Gastrocnemius medialis (tissue), 4 donors: ENCODE measurements around the gene TDP2. TPM values are rescaled to one million over a fixed set of nuclear protein-coding genes. Genes with fewer than 3 reads are reported as not detected.
A peak's percentile ranks its signal among the peaks of the same experiment; 100 is the strongest.

Experiments
- ATAC-seq, 2 donors: fragments of 150-250 bp; one replicate each; pipeline ENCODE4 v1.9.1; 2016
- DNase-seq, 2 donors: peaks; one replicate each; pipeline ENCODE4 v3.0.0-alpha.2; 2019
- H3K27ac ChIP-seq, 4 donors: fragments of 200-600 bp; sonication (generic); 1 replicate in 1 of 4; 2 replicates in 3 of 4; pipeline ENCODE4 v1.5.1; 2016 to 2018; ENCODE audit warnings: mild to moderate bottlenecking in 2 of 4, moderate library complexity in 1 of 4
- H3K27me3 ChIP-seq, 3 donors: fragments of 200-600 bp; sonication (generic) in 2 of 3; 1 replicate in 1 of 3; 2 replicates in 2 of 3; pipeline versions ENCODE4 v1.5.1 to v1.6.0; 2016 to 2019; ENCODE audit warnings: mild to moderate bottlenecking in 1 of 3, moderate library complexity in 1 of 3
- H3K36me3 ChIP-seq, 2 donors: fragments of 200-600 bp; sonication (generic) in 1 of 2; one replicate each; pipeline ENCODE4 v1.5.1; 2017 to 2018
- H3K4me1 ChIP-seq, 2 donors: fragments of 200-600 bp; sonication (generic) in 1 of 2; one replicate each; pipeline ENCODE4 v1.5.1; 2016 to 2017; ENCODE audit warnings: mild to moderate bottlenecking in 2 of 2
- H3K4me3 ChIP-seq, 4 donors: fragments of 200-600 bp; sonication (generic) in 3 of 4; 1 replicate in 1 of 4; 2 replicates in 3 of 4; pipeline ENCODE4 v1.5.1; 2016 to 2019; ENCODE audit warnings: mild to moderate bottlenecking in 2 of 4
- H3K9me3 ChIP-seq, 3 donors: fragments of 200-600 bp; sonication (generic) in 2 of 3; 1 replicate in 1 of 3; 2 replicates in 2 of 3; pipeline ENCODE4 v1.5.1; 2016 to 2019
- POLR2A ChIP-seq, 2 donors: fragments of 450-650 bp; IDR thresholded peaks; one replicate each; pipeline ENCODE4 v1.6.1; 2017; ENCODE audit warnings: antibody characterized with exemption in 2 of 2, mild to moderate bottlenecking in 2 of 2, moderate library complexity in 2 of 2
- in situ Hi-C, 4 donors: fragments of 200-750 bp; cut with MboI; loops; one replicate each; pipeline versions ENCODE4 v1.15.0 to v1.8.0; 2017; ENCODE audit warnings: low sequenced_read_pairs in 4 of 4
- intact Hi-C: fragments of 100-400 bp; cut with DNase I; formaldehyde crosslinking; loops from one replicate; pipeline ENCODE4 v1.15.1; 2023; ENCODE audit warnings: low total_unique reads
- total RNA-seq, 4 donors: library from RNA; depleted of rRNA; stranded (reverse); fragments of >200 nt; gene quantifications; one replicate each; pipeline versions ENCODE4 v1.1.0 to v1.2.3, GENCODE V29; 2016
- TF ChIP-seq, protein P1 (sequence below), 5 experiments: fragments of 450-650 bp in 3 of 5; fragments of 200-600 bp in 2 of 5; sonication (generic) in 2 of 5; IDR thresholded peaks in 4 of 5; conservative IDR thresholded peaks in 1 of 5; 1 replicate in 4 of 5; 2 replicates in 1 of 5; pipeline ENCODE4 v1.5.1; 2016 to 2019; ENCODE audit warnings: antibody characterized with exemption in 5 of 5, mild to moderate bottlenecking in 3 of 5, moderate library complexity in 3 of 5

Gene TDP2, protein sequence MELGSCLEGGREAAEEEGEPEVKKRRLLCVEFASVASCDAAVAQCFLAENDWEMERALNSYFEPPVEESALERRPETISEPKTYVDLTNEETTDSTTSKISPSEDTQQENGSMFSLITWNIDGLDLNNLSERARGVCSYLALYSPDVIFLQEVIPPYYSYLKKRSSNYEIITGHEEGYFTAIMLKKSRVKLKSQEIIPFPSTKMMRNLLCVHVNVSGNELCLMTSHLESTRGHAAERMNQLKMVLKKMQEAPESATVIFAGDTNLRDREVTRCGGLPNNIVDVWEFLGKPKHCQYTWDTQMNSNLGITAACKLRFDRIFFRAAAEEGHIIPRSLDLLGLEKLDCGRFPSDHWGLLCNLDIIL
- 10 to 100 TPM; 17.6 to 44.2 (median 21.7) TPM for total RNA-seq

DNA sequence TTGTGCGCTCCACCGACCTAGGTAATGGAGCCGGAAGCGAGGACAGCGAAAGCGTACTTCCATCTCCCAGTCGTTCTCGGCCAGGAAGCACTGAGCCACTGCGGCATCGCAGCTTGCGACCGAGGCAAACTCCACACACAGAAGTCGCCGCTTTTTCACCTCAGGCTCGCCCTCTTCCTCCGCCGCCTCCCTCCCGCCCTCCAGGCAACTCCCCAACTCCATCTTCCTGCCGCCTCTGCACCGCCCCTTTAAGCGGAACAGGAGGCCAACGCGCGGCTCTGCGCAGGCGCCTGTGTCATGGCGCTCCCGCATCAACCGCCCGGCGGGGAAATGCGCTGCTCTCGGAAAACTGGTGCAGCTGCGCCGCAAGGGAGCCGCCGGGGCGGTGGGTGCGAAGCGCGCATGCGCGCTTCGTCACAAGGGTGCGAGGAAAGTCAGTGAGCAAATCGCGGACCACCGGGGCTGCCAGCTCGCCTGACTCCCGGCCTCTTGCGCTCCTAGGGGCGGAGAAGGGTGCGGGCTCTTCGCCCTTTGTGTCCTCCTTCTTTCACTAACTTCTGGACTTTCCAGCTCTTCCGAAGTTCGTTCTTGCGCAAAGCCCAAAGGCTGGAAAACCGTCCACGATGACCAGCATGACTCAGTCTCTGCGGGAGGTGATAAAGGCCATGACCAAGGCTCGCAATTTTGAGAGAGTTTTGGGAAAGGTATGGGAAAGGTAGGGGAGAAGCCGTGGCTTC is at the start of gene TDP2, which contains the start of gene ACOT13:
TDP2 (minus strand) TSS at position 259 of the 737 bp plus-strand sequence; CDS start at position 222, 37 bp downstream.
ACOT13 (plus strand) TSS at position 437 of the 737 bp plus-strand sequence; CDS start at position 624, 187 bp downstream.
- TF ChIP-seq POLR2A (IDR thresholded peaks at IDR 0.05) = peak; percentile 73 to 81
- TF ChIP-seq, protein P1, sequence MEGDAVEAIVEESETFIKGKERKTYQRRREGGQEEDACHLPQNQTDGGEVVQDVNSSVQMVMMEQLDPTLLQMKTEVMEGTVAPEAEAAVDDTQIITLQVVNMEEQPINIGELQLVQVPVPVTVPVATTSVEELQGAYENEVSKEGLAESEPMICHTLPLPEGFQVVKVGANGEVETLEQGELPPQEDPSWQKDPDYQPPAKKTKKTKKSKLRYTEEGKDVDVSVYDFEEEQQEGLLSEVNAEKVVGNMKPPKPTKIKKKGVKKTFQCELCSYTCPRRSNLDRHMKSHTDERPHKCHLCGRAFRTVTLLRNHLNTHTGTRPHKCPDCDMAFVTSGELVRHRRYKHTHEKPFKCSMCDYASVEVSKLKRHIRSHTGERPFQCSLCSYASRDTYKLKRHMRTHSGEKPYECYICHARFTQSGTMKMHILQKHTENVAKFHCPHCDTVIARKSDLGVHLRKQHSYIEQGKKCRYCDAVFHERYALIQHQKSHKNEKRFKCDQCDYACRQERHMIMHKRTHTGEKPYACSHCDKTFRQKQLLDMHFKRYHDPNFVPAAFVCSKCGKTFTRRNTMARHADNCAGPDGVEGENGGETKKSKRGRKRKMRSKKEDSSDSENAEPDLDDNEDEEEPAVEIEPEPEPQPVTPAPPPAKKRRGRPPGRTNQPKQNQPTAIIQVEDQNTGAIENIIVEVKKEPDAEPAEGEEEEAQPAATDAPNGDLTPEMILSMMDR (IDR thresholded peaks at IDR 0.05 in 4 of 5, conservative IDR thresholded peaks at IDR 0.05 in 1 of 5) = peak; percentile 57 to 73 (median 61)
- peak; percentile 91 to 94 for ATAC-seq
- in situ Hi-C loops = loop anchor here in 1 of 4 donors (5.0 kb wide), 1 partner anchor 45 kb away; no protein-coding TSS in a partner anchor

DNA sequence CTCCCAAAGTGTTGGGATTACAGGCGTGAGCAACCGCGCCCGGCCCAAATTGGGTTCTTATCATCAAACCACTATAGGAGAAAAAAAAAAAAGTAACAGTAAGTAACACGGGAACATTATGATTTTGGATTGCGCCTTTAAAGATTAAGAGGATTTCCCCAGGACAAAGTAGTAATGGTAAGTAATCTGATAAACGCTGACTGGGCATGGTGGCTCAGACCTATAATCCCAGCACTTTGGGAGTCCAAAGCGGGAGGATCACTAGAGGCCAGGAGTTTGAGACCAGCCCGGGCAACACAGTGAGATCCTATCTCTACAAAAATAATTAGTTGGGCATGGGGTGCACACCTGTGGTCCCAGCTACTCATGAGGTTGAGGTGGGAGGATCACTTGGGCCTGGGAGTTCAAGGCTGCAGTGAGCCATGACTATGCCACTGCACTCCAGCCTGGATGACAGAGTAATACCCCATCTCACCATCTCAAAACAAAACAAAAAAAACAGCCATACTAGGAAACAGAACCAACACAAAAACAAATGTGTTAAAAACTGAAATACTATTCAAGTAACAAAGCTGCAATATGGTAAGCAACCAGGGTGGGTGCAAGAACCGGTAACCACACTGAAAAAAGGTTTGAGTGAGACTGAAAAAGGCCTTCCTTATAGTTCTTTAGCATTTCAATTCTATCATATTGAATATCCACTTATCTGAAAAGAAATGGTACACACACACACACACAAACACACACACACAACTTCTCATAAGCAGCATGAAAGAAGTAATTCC is 44.0 kb upstream of the TDP2 start:
- in situ Hi-C loops = loop anchor here in 2 of 4 donors (5.0 to 25.0 kb wide), 4 partner anchors 43 to 316 kb away; partner anchors contain the start of genes ACOT13 (in 1 of the 2), GMNN (in 1 of the 2), MRS2 (in 1 of the 2) and TDP2 (in 1 of the 2)
- H3K4me3 ChIP-seq = no peak overlapping the region
- peak overlapping the region in 1 of 4 donors; percentile 33 for H3K27ac ChIP-seq
- intact Hi-C loops = no loop called here
- DNase-seq = no peak
- TF ChIP-seq, protein P1 (IDR thresholded peaks at IDR 0.05 in 4 of 5, conservative IDR thresholded peaks at IDR 0.05 in 1 of 5) = no peak
- no peak for TF ChIP-seq POLR2A (IDR thresholded peaks at IDR 0.05)
- H3K27me3 ChIP-seq = no peaks in the 10 kb centered on the region
- ATAC-seq = no peak
- no peaks in the 10 kb centered on the region for H3K9me3 ChIP-seq
- H3K36me3 ChIP-seq = peaks cover 5 to 99% of the 10 kb centered on the region in 2 donors
- H3K4me1 ChIP-seq = peaks cover 22 to 30% of the 10 kb centered on the region in 2 donors

More for the DNA sequence above, at the start of gene TDP2, which contains the start of gene ACOT13:
- H3K4me3 ChIP-seq = peak within 1 kb of the TSS; percentile 76 to 95 (median 94)
- intact Hi-C loops = loop anchor here (1.0 kb wide), 3 partner anchors 54 to 108 kb away; no protein-coding TSS in a partner anchor
- peaks cover 0 to 16% of the 10 kb centered on the region in 2 donors for H3K36me3 ChIP-seq
- peaks cover 31 to 32% of the 10 kb centered on the region in 2 donors for H3K4me1 ChIP-seq
- H3K27me3 ChIP-seq = no peaks in the 10 kb centered on the region
- H3K9me3 ChIP-seq = no peaks in the 10 kb centered on the region
- peak within 1 kb of the TSS; percentile 90 to 95 (median 92) for H3K27ac ChIP-seq
- peak; percentile 89 to 95 for DNase-seq

DNA sequence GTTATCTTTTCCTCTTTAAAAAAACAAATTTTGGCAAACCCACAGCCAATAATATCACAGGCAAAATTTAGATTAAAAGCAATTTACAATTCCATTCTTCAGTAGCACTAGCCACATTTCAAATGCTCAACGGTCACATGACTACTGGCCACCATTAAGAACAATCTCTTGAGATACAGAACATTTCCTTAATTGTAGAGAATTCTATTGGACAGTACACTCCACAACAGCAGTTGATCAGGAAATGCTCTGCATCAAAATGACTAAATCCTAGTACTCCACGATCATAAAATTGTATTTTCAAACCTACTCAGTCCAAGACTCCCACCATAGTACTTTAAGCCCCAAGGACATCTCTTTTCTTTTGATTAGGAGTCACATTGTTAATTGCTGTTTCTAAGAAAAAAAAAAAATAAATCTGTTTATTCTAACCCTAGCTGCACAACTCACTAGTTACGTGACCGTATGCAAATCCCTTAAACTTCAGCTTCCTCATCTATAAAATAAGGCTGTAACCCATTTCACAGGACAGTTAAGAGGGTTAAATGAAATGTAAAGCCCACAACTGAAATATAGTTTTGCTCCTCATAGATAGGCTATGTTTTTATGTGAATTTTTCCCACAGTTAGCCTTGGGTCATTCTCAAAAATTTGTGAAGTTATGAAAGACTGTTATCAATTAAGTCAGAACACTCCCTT is 42.5 kb upstream of the TDP2 start:
- Histone ChIP-seq H3K36me3 (peaks cover 5 to 99% of the 10 kb centered on the region in 2 donors), H3K4me1 (peaks cover 8 to 16% of the 10 kb centered on the region in 2 donors), H3K4me3 (no peak overlapping the region), H3K27ac (peak overlapping the region in 1 of 4 donors; percentile 13), H3K27me3 (no peaks in the 10 kb centered on the region), H3K9me3 (no peaks in the 10 kb centered on the region)
- DNase-seq (no peak), ATAC-seq (no peak)
- intact Hi-C loops = no loop called here
- TF ChIP-seq, protein P1 (IDR thresholded peaks at IDR 0.05 in 4 of 5, conservative IDR thresholded peaks at IDR 0.05 in 1 of 5) = no peak
- TF ChIP-seq POLR2A (IDR thresholded peaks at IDR 0.05) = no peak
- in situ Hi-C loops = loop anchor here in 1 of 4 donors (25.0 kb wide), 1 partner anchor 297 kb away; the partner anchor contains the start of gene MRS2
